GM12801 (cell line): Measurements from ENCODE around the gene HTRA1.

Source experiments
- CTCF ChIP-seq: IDR thresholded peaks from one replicate; pipeline ENCODE4 v1.5.1; 2011; ENCODE audit warnings: control low read depth; ENCODE audit not compliant: insufficient read length; ENCODE audit errors: extremely low read depth

The HTRA1 gene

GRCh38 chr10:122550983-122551382, 89.6 kb downstream of the HTRA1 start:
- TF ChIP-seq CTCF = no peak

- TF ChIP-seq CTCF = no peak
Observed at GRCh38 chr10:122551450-122551849, 90.1 kb downstream of the HTRA1 start.

- TF ChIP-seq CTCF = no peak
Observed at GRCh38 chr10:122553341-122553740, 92.0 kb downstream of the HTRA1 start.

- TF ChIP-seq CTCF = no peak
Observed at GRCh38 chr10:122554131-122555036, 93.0 kb downstream of the HTRA1 start.

- TF ChIP-seq CTCF = no peak
Observed at GRCh38 chr10:122555442-122555841, 94.1 kb downstream of the HTRA1 start.

- TF ChIP-seq CTCF = no peak
Observed at GRCh38 chr10:122557516-122557915, 96.2 kb downstream of the HTRA1 start.

- TF ChIP-seq CTCF = no peak
Observed at GRCh38 chr10:122558452-122558851, 97.1 kb downstream of the HTRA1 start.
